ENCODE results near the gene OPRM1.

GRCh38 chr6:154030646-154031045 is 8.4 kb upstream of the OPRM1 start:
- TF ChIP-seq CTCF (IDR thresholded peaks at IDR 0.05; ENCODE audit: insufficient read depth, low read length) (no peak), REST (IDR thresholded peaks at IDR 0.05; ENCODE audit: insufficient replicate concordance, low read depth) (no peak), GABPA (IDR thresholded peaks at IDR 0.05; ENCODE audit: low read depth) (no peak), POLR2AphosphoS5 (IDR thresholded peaks at IDR 0.05; ENCODE audit: low read depth) (no peak), SPI1 (IDR thresholded peaks at IDR 0.05; ENCODE audit: borderline replicate concordance, low read depth) (no peak)

Measured in HL-60 (cell line).